CD4-positive, alpha-beta T cell treated with Interleukin-17A for 1 hour (primary cell): Measurements from ENCODE around the gene DNPEP.
A peak's percentile ranks its signal among the peaks of the same experiment; 100 is the strongest.

ENCODE experiments used
- DNase-seq: peaks from one replicate; pipeline ENCODE4 v3.0.0-alpha.2; 2020

The DNPEP gene

DNA sequence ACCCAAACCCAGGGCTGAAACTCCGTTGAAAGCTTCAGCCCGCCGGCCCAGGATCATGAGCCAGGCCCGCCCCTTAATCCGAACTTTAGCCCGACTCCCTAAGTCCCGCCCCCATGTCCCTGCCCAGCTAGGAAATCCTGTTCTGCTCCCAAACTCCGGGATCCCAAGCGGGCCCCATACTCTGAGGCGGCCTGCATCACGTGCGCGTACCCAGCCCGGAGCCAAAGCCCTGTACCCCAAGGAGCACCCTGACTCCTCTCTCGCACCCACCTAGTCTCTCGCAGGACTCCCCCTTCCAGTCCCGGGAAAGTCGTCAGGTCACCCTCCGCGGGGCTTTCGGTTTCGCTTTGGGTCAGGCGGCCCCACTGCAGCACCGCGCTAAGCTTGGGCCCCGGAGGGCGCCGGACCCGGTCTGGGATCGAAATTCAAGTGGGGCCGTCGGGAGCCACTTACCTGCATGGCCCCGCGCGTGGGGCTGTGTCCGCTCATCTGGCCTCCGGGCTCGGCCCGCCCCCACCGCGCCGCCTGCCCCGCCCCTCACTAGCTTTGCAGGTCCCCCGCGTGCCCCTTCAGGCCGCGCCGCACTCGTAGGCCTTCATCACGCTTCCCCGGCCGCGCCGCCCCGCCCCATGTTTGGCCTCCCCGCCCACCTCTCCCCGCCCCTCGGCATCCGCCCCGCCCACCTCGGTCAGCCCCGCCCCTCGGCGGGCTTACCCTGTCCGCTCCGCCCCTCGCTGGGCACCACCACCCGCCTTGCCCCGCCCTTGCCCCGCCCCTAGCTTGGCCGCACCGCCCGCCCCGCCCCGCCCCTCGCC is at the start of gene DNPEP:
Gene DNPEP (minus strand): TSS at position 607 of the 815 bp plus-strand sequence. CDS start 118 bp downstream, at position 489.
- peak; percentile 96 for DNase-seq

DNA sequence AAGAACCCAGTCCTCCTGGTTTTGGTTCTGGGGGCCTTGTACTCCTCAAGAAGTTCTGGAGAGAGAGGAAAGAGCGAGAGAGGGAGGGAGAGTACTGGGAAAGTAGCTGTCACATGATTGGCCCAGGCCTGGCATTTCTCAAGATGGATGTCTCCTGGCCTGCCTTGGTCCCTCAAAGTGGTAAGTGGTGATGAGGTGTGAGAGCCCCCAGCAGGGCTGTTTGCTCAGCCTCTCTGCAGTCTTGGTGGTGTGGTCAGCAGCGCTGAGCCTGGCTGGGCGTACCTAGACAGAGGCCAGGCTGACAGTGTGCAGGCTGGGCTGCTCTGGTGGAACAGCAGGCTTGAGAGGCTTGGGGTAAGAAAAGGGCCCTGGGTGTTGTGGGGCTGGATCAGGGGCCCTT is 49.4 kb upstream of the DNPEP start:
- DNase-seq: no peak

DNA sequence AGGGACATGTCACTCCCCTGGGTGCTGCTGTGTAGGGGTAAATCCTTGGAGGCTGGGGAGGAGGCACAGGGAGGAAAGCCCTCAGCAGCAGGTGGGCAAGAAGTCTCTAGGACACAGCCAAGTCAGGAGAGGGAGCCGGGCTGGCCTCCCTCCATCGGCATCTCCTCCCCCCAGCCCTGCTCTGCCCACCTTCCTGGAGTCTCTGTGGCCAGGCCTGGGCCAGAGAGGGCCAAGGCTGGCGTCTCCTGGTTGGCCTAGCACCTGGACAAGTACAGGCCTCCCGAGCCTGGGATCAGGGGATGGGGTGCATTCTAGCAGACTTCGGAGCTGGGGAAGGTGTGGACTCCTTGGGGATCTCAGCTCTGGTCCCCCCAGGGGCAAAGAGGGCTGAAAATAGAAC is 48.8 kb upstream of the DNPEP start:
- no peak for DNase-seq

DNA sequence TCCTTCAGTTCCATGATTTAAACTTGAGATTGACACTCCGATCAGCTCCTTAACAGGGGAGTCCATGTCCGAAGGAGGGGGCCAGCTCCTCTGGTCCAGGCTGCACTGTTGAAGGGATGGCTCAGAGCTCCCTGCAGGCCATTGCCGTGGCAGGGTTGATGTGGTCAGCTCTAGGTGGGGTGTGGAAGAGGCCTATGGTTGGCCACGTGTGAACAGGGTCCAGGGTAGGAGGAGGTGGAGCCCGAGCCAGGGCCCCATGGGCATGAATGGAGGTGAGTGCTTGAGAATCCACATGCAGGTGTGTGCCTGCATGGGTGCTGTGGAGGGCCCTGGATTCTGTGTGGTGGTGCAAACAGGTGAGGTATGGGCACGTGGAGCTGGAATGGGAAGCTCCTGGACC is 48.0 kb upstream of the DNPEP start:
- no peak for DNase-seq

DNA sequence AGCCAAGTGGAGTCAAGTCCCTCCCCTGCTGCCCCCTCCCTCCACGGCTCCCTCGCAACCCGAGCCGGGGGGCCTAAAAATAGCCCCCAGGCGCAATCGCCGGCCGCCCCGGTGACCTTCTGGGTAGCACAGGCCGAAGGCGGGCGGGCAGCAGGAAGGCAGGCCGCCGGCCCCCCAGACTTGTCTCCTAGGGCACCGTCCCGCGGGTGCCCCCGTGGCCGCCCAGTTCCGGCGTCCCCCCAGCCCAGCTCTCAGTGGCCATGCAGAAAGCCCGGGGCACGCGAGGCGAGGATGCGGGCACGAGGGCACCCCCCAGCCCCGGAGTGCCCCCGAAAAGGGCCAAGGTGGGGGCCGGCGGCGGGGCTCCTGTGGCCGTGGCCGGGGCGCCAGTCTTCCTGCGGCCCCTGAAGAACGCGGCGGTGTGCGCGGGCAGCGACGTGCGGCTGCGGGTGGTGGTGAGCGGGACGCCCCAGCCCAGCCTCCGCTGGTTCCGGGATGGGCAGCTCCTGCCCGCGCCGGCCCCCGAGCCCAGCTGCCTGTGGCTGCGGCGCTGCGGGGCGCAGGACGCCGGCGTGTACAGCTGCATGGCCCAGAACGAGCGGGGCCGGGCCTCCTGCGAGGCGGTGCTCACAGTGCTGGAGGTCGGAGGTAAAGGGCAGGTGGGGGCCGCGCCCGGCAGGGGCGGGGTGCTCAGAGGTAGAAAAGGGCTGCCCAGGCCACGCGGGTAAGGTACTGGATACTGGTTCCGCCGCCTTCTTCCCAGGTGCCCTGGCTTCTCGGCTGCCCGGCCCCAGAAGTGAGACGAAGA is 47.2 kb upstream of the DNPEP start, which contains the start of gene SPEG:
Gene SPEG (plus strand): TSS at position 126 of the 808 bp plus-strand sequence. CDS start 135 bp downstream, at position 261.
- DNase-seq: no peak

DNA sequence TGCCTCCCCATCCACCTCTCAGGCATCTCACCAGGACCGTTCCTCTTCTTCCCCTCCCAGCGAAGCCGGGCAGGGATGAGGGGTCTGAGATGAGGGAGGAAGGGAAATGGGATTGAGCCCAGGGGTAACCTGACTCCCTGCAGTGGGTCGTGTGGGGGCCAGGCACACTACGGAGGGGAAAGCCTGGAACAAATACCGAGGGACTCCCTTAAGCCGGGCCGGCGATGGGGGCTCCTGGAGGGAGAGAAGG is 46.7 kb upstream of the DNPEP start:
- DNase-seq: no peak

DNA sequence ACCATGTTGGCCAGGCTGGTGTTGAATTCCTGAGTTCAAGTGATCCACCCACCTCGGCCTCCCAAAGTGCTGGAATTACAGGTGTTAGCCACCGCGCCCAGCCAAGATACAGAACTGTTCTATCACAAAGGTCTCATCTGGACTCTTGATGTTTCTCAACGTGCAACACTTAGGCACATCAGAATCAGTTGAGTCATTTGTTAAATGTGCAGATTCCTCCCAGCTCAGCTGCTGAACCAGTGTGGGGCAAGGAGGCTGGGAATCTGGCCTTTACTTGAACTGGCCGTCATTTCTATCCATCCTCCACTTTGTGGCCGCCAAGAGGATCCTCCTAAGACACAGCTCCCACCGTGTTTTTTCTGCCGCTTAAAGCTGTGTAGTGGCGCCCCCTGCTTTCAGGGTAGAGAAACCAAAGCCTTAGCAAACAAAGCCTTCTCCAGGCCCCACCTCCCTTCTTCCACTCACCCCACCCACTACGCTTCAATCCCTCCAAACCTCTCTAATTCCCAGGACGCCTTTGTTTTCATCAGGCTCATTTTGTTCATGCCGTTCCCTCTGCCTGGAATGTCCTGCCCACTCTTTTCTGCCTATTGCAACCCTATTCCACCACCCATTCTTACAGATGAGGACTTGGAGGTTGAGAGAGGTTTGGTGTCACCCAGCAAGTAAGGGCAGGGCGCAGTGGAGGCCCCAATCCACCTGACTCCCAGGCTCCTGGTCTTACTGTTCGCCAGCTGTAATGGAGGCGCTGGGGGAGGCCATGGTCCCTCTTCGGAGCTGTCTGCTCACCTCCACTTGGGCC is 46.2 kb upstream of the DNPEP start:
- peak; percentile 21 for DNase-seq

DNA sequence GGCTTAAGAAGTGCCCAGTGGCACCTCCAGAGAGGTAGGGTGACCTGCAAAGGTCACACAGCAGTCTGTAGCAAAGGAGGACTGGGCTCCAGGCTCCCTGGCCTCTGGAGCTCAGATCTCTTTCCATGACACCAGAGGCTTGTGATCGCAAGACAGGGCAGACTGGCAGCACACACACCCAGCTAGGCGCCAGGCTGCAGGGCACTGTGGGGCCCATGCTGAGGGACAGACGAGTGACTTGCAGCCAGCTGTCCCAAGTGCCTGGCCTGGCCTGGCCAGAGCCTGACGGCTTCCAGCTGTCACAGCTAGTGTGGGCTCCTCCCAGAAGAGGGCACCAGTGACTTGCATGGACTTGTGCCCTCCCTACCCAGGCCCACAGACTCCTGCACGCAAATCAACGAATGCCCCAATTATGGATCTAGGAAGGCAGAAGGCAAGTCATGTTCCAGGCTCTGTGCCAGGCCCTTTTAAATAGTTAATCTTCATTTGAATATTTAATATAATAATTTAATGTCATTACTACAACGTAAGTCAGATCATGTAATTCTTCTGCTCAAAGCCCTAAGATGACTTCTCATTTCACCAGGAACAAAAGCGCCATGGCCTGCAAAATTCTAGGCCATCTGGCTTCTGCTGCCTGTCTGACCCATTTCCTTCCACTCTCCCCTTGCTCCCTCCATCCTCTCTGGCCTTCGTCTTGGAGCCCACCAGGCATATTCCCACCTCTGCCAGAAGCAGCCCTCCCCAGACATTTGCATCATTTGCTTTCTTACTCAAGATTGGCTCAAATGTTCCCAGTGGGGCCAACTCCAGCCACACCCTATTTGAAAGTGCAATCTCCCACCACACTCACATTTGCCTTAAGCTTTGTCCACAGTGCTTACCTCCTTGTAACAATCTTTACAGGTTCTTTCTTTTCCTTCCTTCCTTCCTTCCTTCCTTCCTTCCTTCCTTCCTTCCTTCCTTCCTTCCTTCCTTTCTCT is 43.2 kb upstream of the DNPEP start:
- no peak for DNase-seq

DNA sequence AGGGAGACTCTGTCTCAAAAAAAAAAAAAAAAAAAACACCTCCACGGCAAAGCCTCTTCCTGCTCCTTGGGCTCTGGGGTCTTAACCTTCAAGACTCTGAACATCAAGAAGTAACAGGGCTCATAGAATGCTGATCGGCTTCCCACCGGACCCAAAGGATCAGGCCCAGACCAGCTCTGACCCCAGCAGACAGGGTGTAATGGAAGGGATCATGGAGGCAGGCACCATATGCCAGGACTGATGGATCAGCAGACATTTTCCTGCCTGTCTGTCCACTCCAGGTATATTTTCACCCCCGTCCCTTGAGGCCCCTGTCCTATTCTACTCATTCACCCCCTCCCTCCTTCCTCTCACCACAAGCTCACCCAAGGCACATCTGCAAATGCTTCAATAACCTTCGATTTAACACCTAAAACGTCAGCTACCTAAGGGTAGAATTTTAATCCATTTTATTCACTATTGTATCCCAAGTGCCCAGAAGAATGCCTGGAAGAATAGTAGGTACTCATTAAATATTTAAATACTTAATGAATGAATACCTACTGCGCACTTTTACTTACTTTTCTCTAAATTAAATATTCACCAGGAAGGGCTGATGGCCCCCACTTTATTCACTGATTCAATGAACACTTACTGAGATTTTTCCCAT is 42.4 kb upstream of the DNPEP start:
- DNase-seq: no peak

DNA sequence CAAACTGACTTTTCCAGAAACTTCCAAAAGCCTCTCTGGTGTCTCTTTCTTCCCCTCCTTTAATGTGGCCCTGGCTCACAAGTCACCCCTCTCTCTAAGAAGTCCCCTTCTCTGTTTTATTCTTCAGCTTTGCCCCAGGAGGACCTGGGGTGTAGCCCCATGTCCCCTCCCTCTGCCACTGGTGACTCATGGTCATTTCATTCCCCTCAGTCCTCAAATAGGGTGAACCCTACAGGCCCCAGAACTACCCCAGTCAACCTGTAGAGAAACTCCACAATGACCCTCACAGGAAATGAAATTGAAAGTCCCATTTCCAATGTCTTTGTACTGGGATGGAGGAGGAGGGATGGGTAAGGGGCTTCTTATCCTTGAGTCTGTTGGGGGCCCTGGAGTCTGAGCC is 40.8 kb upstream of the DNPEP start:
- DNase-seq: no peak

DNA sequence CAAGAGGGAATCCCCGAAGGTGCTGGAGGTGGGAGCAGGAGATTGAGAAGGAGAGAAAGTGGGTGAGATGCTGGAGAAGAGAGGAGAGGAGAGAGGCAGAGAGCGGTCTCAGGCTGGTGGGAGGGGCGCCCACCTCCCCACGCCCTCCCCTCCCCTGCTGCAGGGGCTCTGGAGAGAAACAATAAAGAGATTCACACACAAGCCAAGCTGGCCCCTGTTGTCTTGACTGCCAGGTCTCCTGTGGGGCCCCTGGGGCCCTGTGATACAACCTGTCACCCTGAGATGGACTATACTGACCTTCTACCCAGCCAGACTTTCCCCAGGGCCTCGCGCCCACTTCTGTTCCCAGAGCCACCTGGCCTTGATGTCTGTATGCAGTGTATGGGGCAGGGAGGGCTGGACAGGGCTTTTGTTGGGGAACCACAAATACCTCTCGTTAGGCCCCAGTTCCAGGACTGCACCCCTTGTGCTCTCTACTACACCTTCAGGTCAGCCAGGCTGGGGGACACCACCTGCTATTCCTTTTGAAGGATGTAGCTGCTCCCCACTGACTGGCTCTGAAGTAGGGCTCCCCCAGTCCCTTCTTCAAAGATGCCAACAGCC is 38.9 kb upstream of the DNPEP start:
- DNase-seq: no peak

DNA sequence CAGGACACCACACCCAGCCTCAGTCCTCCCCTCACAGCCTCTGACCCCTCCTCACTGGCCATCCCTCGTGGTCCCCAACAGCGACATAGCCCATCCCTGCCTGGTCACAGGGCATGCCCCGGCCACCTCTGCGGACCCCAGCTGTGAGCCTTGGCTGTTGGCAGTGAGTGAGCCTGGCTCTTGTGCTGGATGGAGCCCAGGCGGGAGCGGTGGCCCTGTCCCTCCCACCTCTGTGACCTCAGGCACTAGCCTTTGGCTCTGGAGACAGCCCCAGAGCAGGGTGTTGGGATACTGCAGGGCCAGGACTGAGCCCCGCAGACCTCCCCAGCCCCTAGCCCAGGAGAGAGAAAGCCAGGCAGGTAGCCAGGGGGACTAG is 38.3 kb upstream of the DNPEP start:
- no peak for DNase-seq

DNA sequence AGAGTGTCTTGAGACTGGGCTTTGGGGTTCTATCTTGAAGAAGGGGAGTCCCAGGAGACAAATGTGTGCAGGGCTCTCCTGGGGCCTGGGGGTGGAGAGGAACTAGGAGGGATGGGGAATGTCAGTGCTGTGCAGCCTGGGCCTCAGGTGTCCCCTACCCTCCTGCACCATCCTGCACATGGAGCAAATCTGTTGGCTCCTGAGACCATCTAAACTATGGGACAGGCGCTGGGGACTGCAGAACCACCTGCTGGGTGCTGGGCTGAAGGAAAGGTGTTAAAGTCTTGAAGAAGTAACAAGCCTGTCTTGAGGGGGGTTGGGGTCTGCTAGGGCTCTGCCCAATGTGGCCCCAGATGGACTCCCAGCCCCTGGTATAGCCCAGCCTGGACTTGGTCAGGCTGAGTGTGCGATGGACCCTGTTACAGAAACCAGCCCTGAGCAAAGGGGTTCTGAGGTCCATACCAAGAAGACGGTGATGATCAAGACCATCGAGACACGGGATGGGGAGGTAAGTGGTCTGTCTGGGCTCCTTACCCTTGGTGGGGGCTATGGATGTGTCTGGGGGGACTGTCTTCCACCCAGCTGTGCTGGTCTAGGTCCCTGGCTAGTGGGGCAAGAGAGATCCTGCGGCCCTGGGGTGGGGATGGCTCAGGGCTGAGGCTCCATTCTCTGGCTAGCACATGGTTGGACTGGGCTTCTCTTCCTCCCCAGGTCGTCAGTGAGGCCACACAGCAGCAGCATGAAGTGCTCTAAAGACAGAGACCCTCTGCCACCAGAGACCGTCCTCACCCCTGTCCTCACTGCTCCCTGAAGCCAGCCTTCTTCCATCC is 37.7 kb upstream of the DNPEP start:
- DNase-seq: no peak

DNA sequence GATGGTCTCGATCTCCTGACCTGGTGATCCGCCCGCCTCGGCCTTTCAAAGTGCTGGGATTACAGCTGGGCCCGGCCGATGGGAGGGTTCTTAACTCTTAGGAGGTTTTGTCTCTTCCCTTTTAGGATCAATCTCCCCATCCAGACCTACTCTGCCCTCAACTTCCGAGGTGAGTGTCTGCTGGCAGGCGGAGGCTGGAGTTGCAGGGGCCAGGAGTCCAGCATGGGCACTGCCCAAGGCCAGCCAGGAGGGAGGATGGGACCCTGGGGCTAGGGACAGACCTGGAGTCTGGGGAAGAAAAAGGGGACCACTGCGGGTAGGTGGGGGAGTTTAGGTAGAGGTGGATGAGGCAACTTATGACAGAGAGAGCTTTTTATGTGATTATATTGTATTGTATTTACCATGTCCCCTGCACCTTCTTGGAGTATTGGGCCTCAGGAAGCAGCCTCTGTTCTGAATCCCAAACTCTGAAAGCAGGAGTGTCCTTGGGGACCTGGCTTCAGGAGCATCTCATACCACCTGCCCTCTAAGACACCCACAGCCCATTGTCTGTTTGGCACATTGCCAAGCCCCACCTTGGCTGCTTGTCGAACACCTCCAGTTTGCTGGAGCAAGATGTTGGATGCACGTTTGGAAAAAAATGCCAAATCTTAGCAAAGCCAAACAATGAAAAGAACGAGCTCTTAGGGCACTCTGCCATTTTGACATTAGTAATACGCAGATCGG is 36.1 kb upstream of the DNPEP start:
- no peak for DNase-seq

DNA sequence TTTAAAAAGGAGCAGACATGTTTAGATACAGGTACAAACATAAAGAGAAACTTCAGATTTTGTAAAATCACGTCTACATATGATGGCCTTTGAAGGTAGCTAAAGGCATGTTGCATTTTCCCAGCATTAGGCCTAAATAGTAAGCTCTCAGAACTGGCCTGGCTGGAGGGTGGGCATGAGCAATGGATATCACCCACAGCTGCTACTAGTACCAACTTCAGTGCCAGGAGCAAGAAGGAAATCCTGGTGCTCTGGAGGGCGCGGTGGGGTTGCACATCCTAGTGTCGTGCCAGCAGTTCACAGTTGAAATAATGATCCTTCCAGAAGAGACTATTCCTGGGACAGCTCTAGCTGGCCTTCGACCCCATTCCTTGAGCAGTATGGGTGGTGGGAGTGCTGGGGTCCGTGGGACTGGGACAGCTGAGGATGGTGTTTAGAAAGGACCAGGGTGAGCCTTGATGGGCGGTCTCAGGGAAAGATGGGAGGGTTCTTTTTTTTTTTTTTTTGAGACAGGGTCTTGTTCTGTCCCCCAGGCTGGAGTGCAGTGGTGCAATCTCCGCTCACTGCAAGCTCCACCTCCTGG is 35.3 kb upstream of the DNPEP start:
- no peak for DNase-seq

DNA sequence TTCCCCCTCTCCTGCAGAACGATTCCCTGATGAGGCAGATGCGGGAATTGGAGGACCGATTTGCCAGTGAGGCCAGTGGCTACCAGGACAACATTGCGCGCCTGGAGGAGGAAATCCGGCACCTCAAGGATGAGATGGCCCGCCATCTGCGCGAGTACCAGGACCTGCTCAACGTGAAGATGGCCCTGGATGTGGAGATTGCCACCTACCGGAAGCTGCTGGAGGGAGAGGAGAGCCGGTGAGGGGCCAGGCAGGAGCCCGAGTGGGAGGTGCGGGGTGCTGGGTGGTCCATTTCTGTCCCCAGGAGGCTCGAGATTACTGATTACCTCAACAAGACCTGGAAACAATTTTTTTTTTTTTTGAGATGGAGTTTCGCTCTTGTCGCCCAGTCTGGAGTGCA is 33.6 kb upstream of the DNPEP start:
- no peak for DNase-seq

DNA sequence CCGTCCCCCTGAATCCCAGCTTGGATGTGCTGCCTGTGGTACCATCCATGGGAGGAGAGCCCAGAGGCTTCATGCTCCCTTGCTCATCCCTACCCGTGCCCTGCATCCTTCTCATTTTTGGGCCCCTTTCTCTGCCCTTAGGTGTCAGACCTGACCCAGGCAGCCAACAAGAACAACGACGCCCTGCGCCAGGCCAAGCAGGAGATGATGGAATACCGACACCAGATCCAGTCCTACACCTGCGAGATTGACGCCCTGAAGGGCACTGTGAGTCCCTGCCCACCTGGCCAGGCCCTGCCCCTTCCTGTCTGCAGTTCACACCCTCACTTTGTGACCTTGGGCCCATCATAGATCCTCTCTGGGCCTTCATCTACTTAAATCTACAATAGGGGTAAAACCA is 33.0 kb upstream of the DNPEP start:
- no peak for DNase-seq

DNA sequence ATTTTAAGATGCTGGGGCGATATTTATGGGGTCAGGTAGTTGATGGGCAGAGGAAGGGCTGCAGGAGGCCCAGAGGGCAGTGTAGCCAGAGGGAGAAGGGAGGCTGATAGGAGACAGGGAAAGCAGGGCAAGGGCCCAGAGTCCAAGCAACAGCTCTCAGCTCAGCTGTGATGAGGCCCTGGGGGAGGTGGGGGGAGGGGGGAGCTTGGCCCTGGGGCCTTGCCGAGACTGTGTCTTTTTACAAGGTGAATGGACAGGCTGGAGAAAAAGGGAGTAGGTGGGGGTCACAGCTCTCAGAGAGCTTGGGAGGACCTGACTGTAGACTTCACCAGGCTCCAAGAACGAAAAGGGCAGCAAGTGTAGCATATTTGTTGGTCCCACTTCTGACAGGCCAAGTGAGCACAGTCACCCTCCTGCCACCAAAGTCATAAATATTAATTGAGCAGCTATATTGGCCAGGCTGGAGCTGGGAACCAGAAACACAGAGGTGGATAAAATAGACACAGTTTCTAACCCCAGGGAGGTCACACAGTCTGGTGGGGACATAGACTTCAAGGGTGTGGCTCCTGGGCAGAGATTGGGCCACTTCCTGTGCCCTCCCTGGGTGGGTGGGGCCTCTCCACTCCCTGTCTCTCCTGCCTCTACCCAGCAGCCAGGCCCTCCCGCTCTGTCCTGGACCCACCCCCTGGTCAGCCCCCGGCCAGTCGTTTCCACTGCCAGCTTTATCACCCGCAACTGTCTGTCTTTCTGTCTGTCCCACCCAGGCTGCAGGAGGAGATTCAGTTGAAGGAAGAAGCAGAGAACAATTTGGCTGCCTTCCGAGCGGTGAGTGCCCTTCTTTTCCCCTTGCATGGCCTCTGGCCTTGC is 31.9 kb upstream of the DNPEP start:
- no peak for DNase-seq

DNA sequence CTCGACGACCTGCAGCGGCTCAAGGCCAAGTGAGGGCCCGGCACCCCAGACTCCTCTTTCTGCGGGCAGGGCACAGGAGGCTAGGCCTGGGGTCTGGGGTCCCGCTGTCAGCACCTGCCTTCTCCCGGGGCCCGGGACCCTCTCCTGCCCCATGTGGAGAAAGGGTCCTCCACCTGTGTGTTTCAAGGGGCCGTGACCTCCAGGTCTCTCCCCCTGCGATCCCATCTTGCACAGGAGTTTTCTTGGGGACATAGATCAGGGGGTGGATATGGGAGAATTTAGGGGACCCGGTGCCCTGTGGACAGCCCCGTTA is 31.3 kb upstream of the DNPEP start:
- no peak for DNase-seq
